Activated CD8-positive, alpha-beta T cell treated with anti-CD3 and anti-CD28 coated beads for 36 hours (primary cell): ENCODE data around the gene GORASP1. TPM values are rescaled to one million over a fixed set of nuclear protein-coding genes. Genes with fewer than 3 reads are reported as not detected.

Source experiments
- ATAC-seq: fragments of 200-7000 bp; cut with Tn5 transposase; one replicate; pipeline ENCODE4 v1.10.0; 2021; ENCODE audit warnings: mild to moderate bottlenecking, moderate library complexity
- CTCF ChIA-PET: fragments of 350-600 bp; sonication (Branson Sonifier 250); formaldehyde crosslinking; loops from one replicate; lab custom pipeline; 2021; ENCODE audit warnings: antibody characterized with exemption; lab: Charles Lee
- POLR2A ChIA-PET: fragments of 350-600 bp; sonication (Branson Sonifier 250); formaldehyde crosslinking; loops from one replicate; lab custom pipeline; 2021; ENCODE audit warnings: antibody characterized with exemption; lab: Charles Lee
- DNase-seq: peaks from one replicate; pipeline ENCODE4 v3.0.0-alpha.2; 2020
- H3K27ac Mint-ChIP-seq: one replicate; pipeline ENCODE4 v1.8.0; 2021; ENCODE audit warnings: mild to moderate bottlenecking, mixed read lengths
- H3K27me3 Mint-ChIP-seq: one replicate; pipeline ENCODE4 v1.8.0; 2021; ENCODE audit warnings: mixed read lengths
- H3K36me3 Mint-ChIP-seq: one replicate; pipeline ENCODE4 v1.8.0; 2021; ENCODE audit warnings: low read depth, mixed read lengths
- H3K4me1 Mint-ChIP-seq: one replicate; pipeline ENCODE4 v1.8.0; 2021; ENCODE audit warnings: low read depth, mixed read lengths
- H3K4me3 Mint-ChIP-seq: one replicate; pipeline ENCODE4 v1.8.0; 2021; ENCODE audit warnings: mild to moderate bottlenecking, moderate library complexity, mixed read lengths
- H3K9me3 Mint-ChIP-seq: one replicate; pipeline ENCODE4 v1.8.0; 2021; ENCODE audit warnings: mixed read lengths
- intact Hi-C: fragments of 100-400 bp; cut with micrococcal nuclease; formaldehyde crosslinking; loops from one replicate; pipeline ENCODE4 v1.10.0; 2022
- total RNA-seq, 2 experiments: library from RNA; stranded (reverse); gene quantifications; one replicate each; pipeline ENCODE4 v1.2.3, GENCODE V29; 2021
- TF ChIP-seq, protein P1 (sequence below): fragments of 200-600 bp; IDR thresholded peaks from one replicate; pipeline ENCODE4 v1.8.0; 2022; ENCODE audit warnings: antibody characterized with exemption, mild to moderate bottlenecking

GORASP1 gene
- total RNA-seq, 2 experiments from 2014 or later: 16.2 to 18.3 TPM

DNA sequence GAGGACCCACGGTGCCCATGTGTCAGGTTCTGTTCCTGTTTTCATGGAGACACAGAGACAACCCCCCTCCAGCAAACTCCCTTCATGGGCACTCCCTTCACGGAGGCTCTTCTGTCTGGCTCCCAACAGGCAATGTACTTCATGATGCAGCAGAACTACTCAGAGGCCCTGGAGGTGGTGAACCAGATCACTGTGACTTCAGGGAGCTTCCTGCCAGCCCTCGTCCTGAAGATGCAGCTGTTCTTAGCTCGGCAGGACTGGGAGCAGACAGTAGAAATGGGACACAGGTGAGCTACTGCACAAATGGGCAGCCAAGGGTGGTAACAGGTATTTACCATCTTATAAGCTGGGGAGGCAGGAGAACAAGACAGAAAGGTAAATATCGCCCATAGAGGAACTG is 7.0 kb upstream of the GORASP1 start:
- ATAC-seq (no peak), DNase-seq (no peak)
- no peaks in the 10 kb centered on the region for H3K27me3 Mint-ChIP-seq
- H3K9me3 Mint-ChIP-seq: no peaks in the 10 kb centered on the region
- H3K27ac Mint-ChIP-seq: no peak overlapping the region
- intact Hi-C loops: no loop called here
- H3K36me3 Mint-ChIP-seq: no peaks in the 10 kb centered on the region
- ChIA-PET POLR2A (no interaction called here), CTCF (interaction anchor here (1.3 kb wide), 2 partner anchors 76 to 174 kb away, joined by 3 read pairs; no protein-coding TSS in a partner anchor)
- no peak overlapping the region for H3K4me3 Mint-ChIP-seq
- H3K4me1 Mint-ChIP-seq: no peaks in the 10 kb centered on the region
- TF ChIP-seq, protein P1, sequence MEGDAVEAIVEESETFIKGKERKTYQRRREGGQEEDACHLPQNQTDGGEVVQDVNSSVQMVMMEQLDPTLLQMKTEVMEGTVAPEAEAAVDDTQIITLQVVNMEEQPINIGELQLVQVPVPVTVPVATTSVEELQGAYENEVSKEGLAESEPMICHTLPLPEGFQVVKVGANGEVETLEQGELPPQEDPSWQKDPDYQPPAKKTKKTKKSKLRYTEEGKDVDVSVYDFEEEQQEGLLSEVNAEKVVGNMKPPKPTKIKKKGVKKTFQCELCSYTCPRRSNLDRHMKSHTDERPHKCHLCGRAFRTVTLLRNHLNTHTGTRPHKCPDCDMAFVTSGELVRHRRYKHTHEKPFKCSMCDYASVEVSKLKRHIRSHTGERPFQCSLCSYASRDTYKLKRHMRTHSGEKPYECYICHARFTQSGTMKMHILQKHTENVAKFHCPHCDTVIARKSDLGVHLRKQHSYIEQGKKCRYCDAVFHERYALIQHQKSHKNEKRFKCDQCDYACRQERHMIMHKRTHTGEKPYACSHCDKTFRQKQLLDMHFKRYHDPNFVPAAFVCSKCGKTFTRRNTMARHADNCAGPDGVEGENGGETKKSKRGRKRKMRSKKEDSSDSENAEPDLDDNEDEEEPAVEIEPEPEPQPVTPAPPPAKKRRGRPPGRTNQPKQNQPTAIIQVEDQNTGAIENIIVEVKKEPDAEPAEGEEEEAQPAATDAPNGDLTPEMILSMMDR: no peak

DNA sequence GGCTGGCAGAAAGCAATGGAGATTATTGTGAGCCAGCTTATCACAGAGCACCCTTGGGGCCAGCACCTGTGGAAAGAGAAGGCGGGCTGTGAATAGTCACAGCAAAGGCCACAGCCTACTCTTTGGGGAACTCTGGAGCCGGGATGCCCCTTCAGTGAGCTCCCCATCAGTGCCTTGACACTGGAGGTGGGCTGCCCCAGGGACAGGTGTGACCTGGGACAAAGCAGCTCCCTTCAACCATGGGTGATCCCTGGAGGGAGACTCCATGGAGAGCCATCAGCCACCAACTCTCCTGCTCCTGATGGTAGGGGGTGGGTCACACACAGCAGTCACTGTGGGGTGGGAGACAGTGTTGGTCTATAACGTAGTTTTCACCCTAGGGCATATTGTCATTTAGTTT is 5.9 kb upstream of the GORASP1 start:
- TF ChIP-seq, protein P1: no peak
- Mint-ChIP-seq H3K4me3 (no peak overlapping the region), H3K36me3 (no peaks in the 10 kb centered on the region), H3K27ac (no peak overlapping the region), H3K4me1 (peaks cover 7% of the 10 kb centered on the region), H3K27me3 (no peaks in the 10 kb centered on the region), H3K9me3 (no peaks in the 10 kb centered on the region)
- intact Hi-C loops: no loop called here
- ATAC-seq (no peak), DNase-seq (no peak)
- POLR2A ChIA-PET: no interaction called here
- CTCF ChIA-PET: interaction anchor here (1.0 kb wide), 1 partner anchor 175 kb away, joined by 5 read pairs; no protein-coding TSS in a partner anchor

DNA sequence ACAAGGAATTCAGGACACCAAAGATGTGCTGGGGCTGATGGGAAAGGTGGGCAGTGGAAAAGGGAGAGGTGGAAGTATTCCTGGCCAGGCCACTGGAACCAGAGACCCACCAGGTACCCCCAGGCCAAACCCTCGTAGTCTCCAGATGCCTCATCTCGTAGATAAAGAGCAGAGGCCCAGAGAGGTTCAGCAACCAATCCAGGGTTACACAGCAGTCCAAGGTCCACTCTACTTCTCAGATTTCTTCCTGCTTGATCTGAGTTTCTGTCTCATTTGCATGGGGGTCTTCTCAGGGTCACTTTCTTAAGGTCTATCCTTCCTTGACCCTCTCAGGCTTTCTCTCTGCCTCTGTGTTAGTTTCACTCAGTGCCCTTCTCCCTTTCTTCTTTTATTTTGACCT is 5.1 kb upstream of the GORASP1 start:
- H3K27me3 Mint-ChIP-seq: no peaks in the 10 kb centered on the region

DNA sequence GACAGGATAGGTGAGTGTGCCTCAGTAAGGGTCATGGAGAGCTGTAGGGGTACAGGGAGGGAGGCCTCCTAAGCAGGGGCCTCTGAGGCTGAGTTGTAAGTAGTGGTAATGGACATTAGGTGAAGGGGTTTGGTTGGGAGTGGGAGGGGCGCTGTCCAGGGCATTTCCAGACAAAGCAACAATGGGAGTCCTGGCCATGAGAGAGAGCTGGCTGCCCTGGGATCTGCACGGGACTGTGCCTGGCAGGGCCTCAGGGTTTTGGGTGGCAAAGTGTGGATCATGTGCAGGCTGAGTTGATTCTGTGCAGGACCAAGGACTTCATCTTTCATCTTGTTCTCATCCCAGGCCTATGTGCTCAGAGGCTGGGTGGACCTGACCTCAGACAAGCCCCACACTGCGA is 4.7 kb upstream of the GORASP1 start:
- Mint-ChIP-seq H3K9me3 (no peaks in the 10 kb centered on the region), H3K36me3 (no peaks in the 10 kb centered on the region), H3K4me1 (peaks cover 14% of the 10 kb centered on the region), H3K27me3 (no peaks in the 10 kb centered on the region), H3K4me3 (no peak overlapping the region), H3K27ac (no peak overlapping the region)
- no peak for DNase-seq
- TF ChIP-seq, protein P1: no peak
- no peak for ATAC-seq
- ChIA-PET POLR2A (interaction anchor here (1.0 to 1.1 kb wide), 2 partner anchors 35 to 38 kb away, joined by 3 read pairs; no protein-coding TSS in a partner anchor), CTCF (no interaction called here)
- intact Hi-C loops: no loop called here

More for the DNA sequence above, 5.1 kb upstream of the GORASP1 start:
- no peak overlapping the region for H3K27ac Mint-ChIP-seq
- ChIA-PET CTCF (no interaction called here), POLR2A (no interaction called here)
- intact Hi-C loops: no loop called here
- H3K9me3 Mint-ChIP-seq: no peaks in the 10 kb centered on the region
- H3K36me3 Mint-ChIP-seq: no peaks in the 10 kb centered on the region
- no peak overlapping the region for H3K4me3 Mint-ChIP-seq
- H3K4me1 Mint-ChIP-seq: peaks cover 14% of the 10 kb centered on the region
- DNase-seq (no peak), ATAC-seq (no peak)
- TF ChIP-seq, protein P1: no peak

DNA sequence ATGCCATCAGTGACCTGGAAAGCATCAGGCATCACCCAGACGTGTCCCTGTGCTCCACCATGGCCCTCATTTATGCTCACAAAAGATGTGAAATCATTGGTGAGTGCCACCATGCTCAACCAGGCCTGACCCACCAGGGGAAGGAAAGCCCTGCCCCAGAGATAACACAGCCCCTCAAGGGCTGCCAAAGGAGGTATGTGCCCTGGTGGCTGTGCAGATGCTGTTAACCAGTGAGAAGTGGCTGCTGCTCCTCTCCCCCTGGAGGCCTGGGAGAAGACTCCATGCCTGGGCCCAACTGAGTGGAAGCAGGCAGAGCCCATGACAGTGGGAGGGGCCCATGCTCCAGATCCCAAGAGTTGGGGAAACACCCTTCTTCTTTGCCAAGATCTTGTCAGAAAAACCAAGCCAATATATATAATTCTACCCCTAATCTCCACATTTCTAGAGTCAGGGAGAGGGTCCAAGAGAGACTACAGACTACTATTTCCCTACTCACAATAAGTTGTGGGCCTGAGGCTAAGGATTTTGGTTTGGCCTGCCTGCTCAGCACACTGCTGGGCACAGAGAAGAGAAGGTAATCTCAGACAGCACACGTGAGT is 2.7 kb upstream of the GORASP1 start:
- H3K27ac Mint-ChIP-seq: no peak overlapping the region
- intact Hi-C loops: no loop called here
- H3K4me1 Mint-ChIP-seq: peaks cover 31% of the 10 kb centered on the region
- H3K4me3 Mint-ChIP-seq: no peak overlapping the region
- H3K27me3 Mint-ChIP-seq: no peaks in the 10 kb centered on the region
- no peaks in the 10 kb centered on the region for H3K9me3 Mint-ChIP-seq
- ATAC-seq (no peak), DNase-seq (no peak)
- CTCF ChIA-PET: interaction anchor here (3.0 to 6.9 kb wide), 3 partner anchors 80 to 182 kb away, joined by 13 to 50 read pairs (median 17); no protein-coding TSS in a partner anchor
- POLR2A ChIA-PET: no interaction called here
- no peaks in the 10 kb centered on the region for H3K36me3 Mint-ChIP-seq
- TF ChIP-seq, protein P1: no peak
